ENCODE measurements around the gene DHRSX. TPM values are rescaled to one million over a fixed set of nuclear protein-coding genes. Genes with fewer than 3 reads are reported as not detected.

The DHRSX gene
- total and polyA plus RNA-seq, 2 donors (not counting 1 experiment from before 2014, with no cell fraction given): 18.8 to 39.0 TPM

- CTCF ChIA-PET: no interaction called here
- ATAC-seq (ENCODE audit: low read depth): no peak
- Mint-ChIP-seq H3K9me3 (ENCODE audit: insufficient read depth) (no peaks in the 10 kb centered on the region), H3K27ac (peak overlapping the region; percentile 88), H3K4me3 (peak overlapping the region; percentile 87), H3K4me1 (peaks cover 32% of the 10 kb centered on the region), H3K27me3 (no peaks in the 10 kb centered on the region)
- 100% methylated on average over 5 of the region's 8 CpGs for WGBS (ENCODE audit: insufficient coverage)
- peaks cover 22 to 38% of the 10 kb centered on the region in 2 donors for H3K4me1 ChIP-seq (ENCODE audit: control insufficient read depth in 2 of 2, insufficient read depth in 2 of 2, low read length in 2 of 2)
- intact Hi-C loops (cut with micrococcal nuclease): no loop called here
- H3K9me3 ChIP-seq (ENCODE audit: control extremely low read depth in 1 of 3, control insufficient read depth in 2 of 3, insufficient read depth in 1 of 3, low read length in 2 of 3): no peaks in the 10 kb centered on the region
- H3K4me2 ChIP-seq (replicated peaks; ENCODE audit: low read depth, low read length, poor library complexity, severe bottlenecking): peak overlapping the region; percentile 97
- H2AFZ ChIP-seq (ENCODE audit: insufficient read depth, low read depth, low read length, poor library complexity, severe bottlenecking): no peak overlapping the region
- H4K20me1 ChIP-seq (ENCODE audit: control insufficient read depth, insufficient read depth, low read length, poor library complexity, severe bottlenecking): peaks cover 19% of the 10 kb centered on the region
- H3K9ac ChIP-seq (ENCODE audit: low read length): peak overlapping the region; percentile 87
- peaks cover 51% of the 10 kb centered on the region for H3K79me2 ChIP-seq (ENCODE audit: control insufficient read depth, insufficient read depth, low read length)
- peak overlapping the region; percentile 56 to 78 (median 69) for H3K4me3 ChIP-seq (ENCODE audit: control extremely low read depth in 1 of 5, extremely low read depth in 1 of 5, insufficient read depth in 1 of 5, low read depth in 2 of 5, low read length in 4 of 5)
- H3K27me3 ChIP-seq (replicated peaks in 1 of 4; ENCODE audit: control extremely low read depth in 1 of 4, control insufficient read depth in 3 of 4, insufficient read depth in 4 of 4, low read length in 3 of 4): no peaks in the 10 kb centered on the region
- POLR2A ChIA-PET: no interaction called here
- H3K27ac ChIP-seq (ENCODE audit: low read length in 2 of 2): peak overlapping the region; percentile 43 to 85
- DNase-seq: no peak
- peaks cover 2 to 10% of the 10 kb centered on the region in 2 experiments for H3K36me3 ChIP-seq (replicated peaks in 1 of 2; ENCODE audit: control extremely low read depth in 1 of 2, control insufficient read depth in 1 of 2, extremely low read depth in 1 of 2, insufficient read depth in 2 of 2, low read length in 1 of 2)
- TF ChIP-seq CTCF (IDR thresholded peaks at IDR 0.05) (no peak), EZH2 (IDR thresholded peaks at IDR 0.05; ENCODE audit: borderline replicate concordance, insufficient read depth, low read depth, low read length, poor library complexity, severe bottlenecking) (no peak)
These were observed 1.3 kb downstream of the DHRSX start for GRCh38 chrX:2499507-2499906.

DNA sequence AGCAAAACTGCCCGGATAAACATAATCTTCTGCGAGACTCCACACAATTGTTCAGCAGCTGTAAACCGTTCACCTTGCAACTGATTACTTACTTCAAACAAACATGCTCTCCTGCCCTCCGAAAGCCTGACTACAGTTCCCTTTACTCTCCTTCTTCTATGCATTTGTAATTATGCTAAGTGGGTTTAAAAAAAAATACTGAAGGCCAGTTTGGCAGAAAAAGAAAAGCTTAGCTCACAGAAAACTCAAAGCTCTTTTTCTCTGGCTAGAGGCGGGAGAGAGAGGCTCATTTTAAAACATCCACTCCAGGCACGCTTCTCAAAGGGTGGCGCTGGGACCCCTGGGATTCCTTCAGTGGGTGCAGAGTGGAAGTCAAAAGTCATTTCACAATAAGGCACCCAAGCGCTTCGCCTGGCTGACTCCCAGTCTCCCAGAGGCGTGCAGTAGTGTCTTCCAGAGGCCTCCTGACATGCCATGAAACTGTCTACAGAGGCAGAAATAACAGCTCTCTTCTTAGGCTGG, 1.9 kb downstream of the DHRSX start:
- no peak for ATAC-seq (ENCODE audit: low read depth)
- peak overlapping the region; percentile 87 for H3K9ac ChIP-seq (ENCODE audit: low read length)
- peak overlapping the region in 2 of 5 experiments; percentile 7 to 78 for H3K4me3 ChIP-seq (ENCODE audit: control extremely low read depth in 1 of 5, extremely low read depth in 1 of 5, insufficient read depth in 1 of 5, low read depth in 2 of 5, low read length in 4 of 5)
- H3K27me3 ChIP-seq (replicated peaks in 1 of 4; ENCODE audit: control extremely low read depth in 1 of 4, control insufficient read depth in 3 of 4, insufficient read depth in 4 of 4, low read length in 3 of 4): no peaks in the 10 kb centered on the region
- H3K79me2 ChIP-seq (ENCODE audit: control insufficient read depth, insufficient read depth, low read length): peaks cover 56% of the 10 kb centered on the region
- peak overlapping the region; percentile 46 to 85 for H3K27ac ChIP-seq (ENCODE audit: low read length in 2 of 2)
- H3K27me3 Mint-ChIP-seq: no peaks in the 10 kb centered on the region
- intact Hi-C loops (cut with micrococcal nuclease): no loop called here
- H3K4me2 ChIP-seq (replicated peaks; ENCODE audit: low read depth, low read length, poor library complexity, severe bottlenecking): peak overlapping the region; percentile 97
- H3K4me1 Mint-ChIP-seq: peaks cover 32% of the 10 kb centered on the region
- no peaks in the 10 kb centered on the region for H3K9me3 Mint-ChIP-seq (ENCODE audit: insufficient read depth)
- H3K27ac Mint-ChIP-seq: peak overlapping the region; percentile 88
- ChIA-PET POLR2A (no interaction called here), CTCF (no interaction called here)
- peak overlapping the region; percentile 87 for H3K4me3 Mint-ChIP-seq
- H3K9me3 ChIP-seq (ENCODE audit: control extremely low read depth in 1 of 3, control insufficient read depth in 2 of 3, insufficient read depth in 1 of 3, low read length in 2 of 3): no peaks in the 10 kb centered on the region
- DNase-seq: no peak
- peaks cover 22 to 38% of the 10 kb centered on the region in 2 donors for H3K4me1 ChIP-seq (ENCODE audit: control insufficient read depth in 2 of 2, insufficient read depth in 2 of 2, low read length in 2 of 2)
- 38% methylated on average over 8 of the region's 10 CpGs for WGBS (ENCODE audit: insufficient coverage)
- no peak for TF ChIP-seq CTCF (IDR thresholded peaks at IDR 0.05)
- TF ChIP-seq EZH2 (IDR thresholded peaks at IDR 0.05; ENCODE audit: borderline replicate concordance, insufficient read depth, low read depth, low read length, poor library complexity, severe bottlenecking): no peak
- H3K36me3 ChIP-seq (replicated peaks in 1 of 2; ENCODE audit: control extremely low read depth in 1 of 2, control insufficient read depth in 1 of 2, extremely low read depth in 1 of 2, insufficient read depth in 2 of 2, low read length in 1 of 2): peaks cover 2 to 12% of the 10 kb centered on the region in 2 experiments
- H2AFZ ChIP-seq (ENCODE audit: insufficient read depth, low read depth, low read length, poor library complexity, severe bottlenecking): no peak overlapping the region
- H4K20me1 ChIP-seq (ENCODE audit: control insufficient read depth, insufficient read depth, low read length, poor library complexity, severe bottlenecking): peaks cover 19% of the 10 kb centered on the region
